CD1c-positive myeloid dendritic cell (primary cell): ENCODE results near the gene GADL1.

ENCODE experiments used
- DNase-seq: peaks from one replicate; pipeline ENCODE4 v3.0.0-alpha.2; 2016; ENCODE audit errors: extremely low spot score

Gene GADL1

GRCh38 chr3:30695302-30696061 lies 199.0 kb downstream of the GADL1 start:
- no peak for DNase-seq

DNA sequence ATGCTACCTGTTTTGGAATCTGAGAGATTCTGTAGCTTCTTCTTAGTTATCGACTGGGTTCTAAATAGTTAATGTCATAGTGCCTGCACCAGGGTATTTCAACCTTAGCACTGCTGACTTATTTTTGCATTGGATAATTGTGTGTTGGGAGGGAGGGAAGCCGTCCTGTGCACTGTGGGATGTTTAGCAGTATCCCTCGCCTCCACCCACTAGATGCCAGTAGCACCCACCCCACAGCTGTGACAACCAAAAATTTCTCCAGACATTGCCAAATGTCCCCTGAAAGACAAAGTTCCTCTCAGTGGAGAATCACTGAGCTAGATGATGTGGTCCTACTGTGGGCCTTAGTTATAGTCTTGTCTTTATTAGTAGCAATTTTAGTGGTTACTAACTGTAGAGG lies 199.8 kb downstream of the GADL1 start:
- no peak for DNase-seq

- DNase-seq: no peak
Observed at GRCh38 chr3:30694148-30694547, 200.3 kb downstream of the GADL1 start.

DNA sequence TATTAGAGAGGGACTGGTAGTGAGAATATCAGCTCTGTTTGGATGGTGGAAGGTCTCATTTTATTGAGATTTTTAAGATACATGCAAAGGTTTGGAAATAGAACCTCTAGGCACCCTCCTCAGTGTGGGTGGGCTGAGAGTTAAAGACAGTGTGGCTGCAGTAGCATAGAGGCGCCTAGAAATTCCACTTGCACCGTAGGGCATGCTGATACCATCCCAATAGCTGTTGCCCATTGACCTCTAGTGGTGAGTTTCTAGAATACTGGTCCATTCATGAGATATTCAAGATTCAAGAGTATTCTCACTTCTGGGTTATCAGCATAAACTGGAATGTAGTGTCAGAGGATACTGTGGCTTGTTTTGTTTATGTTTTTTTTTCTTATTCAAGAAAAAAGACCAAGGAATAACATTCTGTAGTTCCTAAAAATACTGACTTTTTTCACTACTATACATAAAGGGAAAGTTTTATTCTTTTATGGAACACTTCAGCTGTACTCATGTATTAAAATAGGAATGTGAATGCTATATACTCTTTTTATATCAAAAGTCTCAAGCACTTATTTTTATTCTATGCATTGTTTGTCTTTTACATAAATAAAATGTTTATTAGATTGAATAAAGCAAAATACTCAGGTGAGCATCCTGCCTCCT lies 200.9 kb downstream of the GADL1 start:
- peak; percentile 75 for DNase-seq

GRCh38 chr3:30692498-30693130 lies 201.8 kb downstream of the GADL1 start:
- DNase-seq: no peak

- DNase-seq: no peak
Observed at GRCh38 chr3:30691944-30692343, 202.5 kb downstream of the GADL1 start.

DNA sequence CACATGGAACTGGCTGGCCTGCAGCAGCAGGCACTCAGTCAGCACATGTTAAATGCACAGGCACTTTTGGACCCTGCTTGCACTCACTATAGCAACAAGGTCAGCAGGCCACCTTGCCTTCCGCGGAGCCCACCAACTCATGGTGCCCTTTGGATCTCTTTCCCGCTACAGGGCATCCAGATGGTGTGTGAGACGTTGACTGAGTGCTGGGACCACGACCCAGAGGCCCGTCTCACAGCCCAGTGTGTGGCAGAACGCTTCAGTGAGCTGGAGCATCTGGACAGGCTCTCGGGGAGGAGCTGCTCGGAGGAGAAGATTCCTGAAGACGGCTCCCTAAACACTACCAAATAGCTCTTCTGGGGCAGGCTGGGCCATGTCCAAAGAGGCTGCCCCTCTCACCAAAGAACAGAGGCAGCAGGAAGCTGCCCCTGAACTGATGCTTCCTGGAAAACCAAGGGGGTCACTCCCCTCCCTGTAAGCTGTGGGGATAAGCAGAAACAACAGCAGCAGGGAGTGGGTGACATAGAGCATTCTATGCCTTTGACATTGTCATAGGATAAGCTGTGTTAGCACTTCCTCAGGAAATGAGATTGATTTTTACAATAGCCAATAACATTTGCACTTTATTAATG lies 203.1 kb downstream of the GADL1 start:
- no peak for DNase-seq

DNA sequence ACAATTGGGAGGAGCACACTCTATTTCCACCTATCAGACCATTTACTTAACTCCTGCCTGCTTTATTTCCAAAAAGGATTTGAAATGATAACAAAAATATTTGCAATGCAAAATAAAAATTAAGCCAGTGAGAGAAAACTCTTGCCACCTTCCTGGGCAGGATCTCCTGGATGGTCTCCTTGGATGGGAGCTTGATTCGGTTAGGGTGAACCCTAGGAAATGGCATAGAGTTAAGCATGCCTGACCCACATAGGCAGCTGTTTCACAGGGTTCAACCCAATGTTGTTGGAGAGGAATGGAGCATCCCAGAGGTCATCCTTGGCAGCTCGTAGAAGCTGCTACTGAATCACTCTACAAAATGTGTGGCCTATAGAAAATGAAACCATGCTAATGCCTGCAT lies 204.3 kb downstream of the GADL1 start:
- DNase-seq: no peak

- no peak for DNase-seq
Observed at GRCh38 chr3:30688776-30689641, 205.5 kb downstream of the GADL1 start.

GRCh38 chr3:30687930-30688570 lies 206.4 kb downstream of the GADL1 start:
- no peak for DNase-seq

DNA sequence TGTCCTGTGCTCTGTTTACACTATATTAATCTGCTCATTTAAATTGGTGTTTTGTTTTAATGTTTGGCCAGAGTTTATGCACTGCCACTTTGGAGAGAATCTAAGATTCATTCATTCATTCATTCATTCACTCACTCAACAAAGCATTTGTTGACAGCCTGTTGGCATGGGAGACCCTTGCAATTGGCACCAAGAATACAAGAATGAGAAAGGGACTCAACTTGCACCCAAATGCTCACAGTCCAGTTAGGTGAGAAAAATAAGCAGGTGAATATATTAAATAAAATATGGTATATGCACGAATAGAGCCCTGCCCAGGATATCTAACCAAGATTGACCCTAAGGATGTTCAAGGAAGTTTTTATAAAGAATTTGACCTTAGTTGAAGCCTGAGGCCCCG lies 207.7 kb downstream of the GADL1 start:
- no peak for DNase-seq

DNA sequence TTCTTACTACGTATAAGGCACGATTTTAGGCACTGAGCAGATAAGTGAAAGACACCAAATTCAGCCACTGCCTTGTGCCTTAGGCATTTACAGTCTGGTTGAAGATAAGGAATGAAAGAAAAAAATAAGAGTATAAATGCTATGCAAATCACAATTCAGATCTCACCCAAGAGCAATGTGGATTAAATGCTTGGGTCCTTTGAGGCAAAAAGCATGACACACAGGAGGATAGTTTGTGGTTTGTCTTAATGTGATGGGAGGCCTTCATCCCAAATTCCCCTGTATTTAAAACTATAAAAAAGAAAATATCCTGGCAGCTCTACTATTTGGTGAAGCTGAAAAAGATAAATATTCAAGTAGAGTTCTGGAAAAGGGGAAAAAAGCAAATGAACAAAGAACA lies 208.3 kb downstream of the GADL1 start:
- DNase-seq: no peak

DNA sequence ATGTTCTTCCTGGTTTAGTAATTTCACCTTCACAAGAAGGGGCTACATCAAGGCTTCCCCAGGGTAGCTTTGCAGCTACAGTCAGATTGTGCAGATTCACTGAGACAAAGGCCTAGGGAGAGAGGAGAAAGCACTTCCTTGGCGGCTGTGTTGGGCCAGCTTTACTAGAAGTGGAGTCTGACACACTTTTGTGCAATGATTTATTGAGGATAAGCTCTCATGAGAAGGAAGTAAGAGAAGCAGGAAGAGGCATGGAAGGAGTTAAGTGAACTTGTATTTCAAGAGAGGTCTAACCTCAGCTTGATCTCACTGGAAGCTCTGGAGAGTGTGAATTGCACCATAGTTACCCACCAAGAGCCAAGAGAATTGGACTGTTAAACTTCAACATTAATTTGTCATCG lies 209.2 kb downstream of the GADL1 start:
- DNase-seq: no peak

GRCh38 chr3:30684356-30684755 lies 210.1 kb downstream of the GADL1 start:
- DNase-seq: no peak

DNA sequence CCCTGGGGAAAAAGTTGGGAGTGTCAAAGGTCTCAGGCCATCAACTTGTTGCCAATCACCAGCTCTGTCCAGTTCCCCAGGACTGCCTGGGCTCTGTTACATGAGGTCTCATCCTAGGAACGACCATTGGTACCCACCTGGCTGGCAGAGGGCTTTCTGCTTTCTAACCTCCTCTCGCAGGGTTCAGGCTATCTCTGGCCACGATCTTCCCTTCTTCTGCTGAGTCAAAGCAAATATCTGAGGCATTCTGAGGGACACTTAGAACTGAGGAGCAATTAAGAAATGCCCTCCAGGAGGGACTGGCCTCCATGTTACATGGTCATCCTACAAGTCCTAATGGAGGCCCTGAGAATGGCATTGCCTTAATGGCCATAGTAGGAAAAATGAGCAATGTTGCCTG lies 210.7 kb downstream of the GADL1 start:
- no peak for DNase-seq

- peak; percentile 23 for DNase-seq
Observed at GRCh38 chr3:30682434-30683155, 211.9 kb downstream of the GADL1 start.

GRCh38 chr3:30681649-30682211 lies 212.7 kb downstream of the GADL1 start:
- DNase-seq: no peak

DNA sequence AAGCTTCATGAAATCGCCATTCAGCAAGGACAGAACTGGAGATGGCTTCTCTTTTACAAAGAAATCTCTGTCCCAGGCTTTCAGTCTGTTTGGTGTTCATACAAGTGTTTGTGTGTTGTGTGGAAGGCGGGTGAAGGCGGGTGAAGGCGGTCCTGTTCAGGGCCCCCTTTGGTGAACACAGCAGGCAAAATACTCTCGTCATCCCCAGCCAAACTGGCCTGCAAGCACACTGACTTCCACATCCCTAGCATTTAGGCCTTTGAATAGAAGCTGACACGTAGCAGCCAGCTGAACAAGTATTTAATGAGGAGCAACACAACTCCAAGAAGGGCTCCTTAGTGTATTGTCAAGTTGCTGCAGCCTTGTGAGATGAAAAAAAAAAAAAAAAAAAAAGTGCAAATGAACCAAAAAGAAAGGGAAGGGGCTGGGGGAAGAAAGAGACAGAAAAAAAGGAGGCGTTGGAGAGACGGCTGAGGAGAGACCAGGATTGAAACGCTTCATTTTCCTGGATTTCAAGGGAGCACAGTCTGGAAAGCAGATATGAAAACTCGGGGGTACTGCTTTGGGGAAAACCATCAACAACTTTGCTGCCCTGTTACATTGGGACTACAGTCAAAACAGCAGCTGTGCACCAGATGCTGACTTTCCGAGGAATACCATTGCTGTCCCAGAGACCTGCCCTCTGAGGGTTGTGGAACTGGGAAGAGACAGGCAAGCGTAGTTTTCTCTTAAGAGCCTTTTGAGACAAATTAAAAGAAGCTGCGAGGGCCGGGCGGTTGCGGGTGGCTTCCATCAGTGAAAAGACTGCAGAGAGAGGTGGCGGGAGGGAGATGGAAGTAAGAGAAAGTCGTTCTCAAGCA lies 213.4 kb downstream of the GADL1 start:
- DNase-seq: no peak

DNA sequence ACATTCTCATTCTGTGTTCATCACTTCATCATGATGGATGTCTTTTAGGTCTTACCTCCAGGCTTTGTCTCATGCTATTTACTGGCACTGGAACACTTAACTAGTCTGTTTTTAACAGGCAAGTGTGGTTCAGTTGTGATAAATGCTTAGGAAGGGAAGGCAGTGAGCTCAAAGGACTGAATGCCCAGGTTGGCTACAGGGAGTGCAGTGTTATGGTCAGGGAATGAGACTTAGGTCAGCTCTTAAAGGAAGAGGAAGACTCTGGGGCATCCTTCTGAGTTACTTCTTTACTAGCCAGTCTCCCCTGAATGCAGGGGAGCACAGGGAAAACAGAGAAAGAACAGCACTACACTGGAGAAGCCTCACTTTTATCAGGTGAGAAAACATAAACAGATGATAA lies 215.4 kb downstream of the GADL1 start:
- no peak for DNase-seq
